ENCODE results near the gene TMEM120B. TPM values are rescaled to one million over a fixed set of nuclear protein-coding genes. Genes with fewer than 3 reads are reported as not detected.
"Not testable (repeated sequence)": the region's sequence is repeated elsewhere in the genome, so short reads cannot be mapped to it uniquely, and the experiment has no call there.

TMEM120B gene
- total and polyA plus RNA-seq, 7 donors: 11.0 to 29.7 (median 12.7) TPM

- Histone ChIP-seq H3K4me1 (peaks cover 27% of the 10 kb centered on the region), H3K4me3 (peak overlapping the region; percentile 76), H3K27ac (peak overlapping the region; percentile 94), H3K36me3 (ENCODE audit: insufficient read depth in 1 of 2, low read depth in 1 of 2) (no peaks in the 10 kb centered on the region), H3K9me3 (no peaks in the 10 kb centered on the region), H3K27me3 (ENCODE audit: insufficient read depth in 3 of 3, low read length in 2 of 3) (no peaks in the 10 kb centered on the region)
- peak; percentile 52 to 77 for DNase-seq
- no peak for TF ChIP-seq CTCF (IDR thresholded peaks at IDR 0.05)
- WGBS, 3 donors: 0 to 1% (median 0%) methylated on average over 16 of the region's 16 CpGs
- peak; percentile 76 to 81 (median 78) for ATAC-seq
- intact Hi-C loops (cut with DNase I): no loop called here
These were observed 427 bp upstream of the TMEM120B start for GRCh38 chr12:121712190-121712460.

GRCh38 chr12:121713257-121713777 is 765 bp downstream of the TMEM120B start:
- WGBS, 3 donors: 4 to 5% (median 4%) methylated on average over 14 of the region's 14 CpGs
- Histone ChIP-seq H3K36me3 (ENCODE audit: insufficient read depth in 1 of 2, low read depth in 1 of 2) (no peaks in the 10 kb centered on the region), H3K27ac (peak overlapping the region; percentile 94), H3K4me3 (peak overlapping the region; percentile 76), H3K27me3 (ENCODE audit: insufficient read depth in 3 of 3, low read length in 2 of 3) (no peaks in the 10 kb centered on the region), H3K9me3 (no peaks in the 10 kb centered on the region), H3K4me1 (peaks cover 37% of the 10 kb centered on the region)
- TF ChIP-seq CTCF (IDR thresholded peaks at IDR 0.05): no peak
- intact Hi-C loops (cut with DNase I): no loop called here
- peak; percentile 19 to 46 (median 39) for ATAC-seq
- peak; percentile 31 to 66 for DNase-seq

GRCh38 chr12:121713793-121714192 is 1.2 kb downstream of the TMEM120B start:
- 24 to 27% (median 26%) methylated on average over 6 of the region's 6 CpGs for WGBS, 3 donors
- H3K27ac ChIP-seq: peak overlapping the region; percentile 94
- ATAC-seq: peak in 3 of 4 donors; percentile 2 to 5 (median 4)
- TF ChIP-seq CTCF (IDR thresholded peaks at IDR 0.05): no peak
- intact Hi-C loops (cut with DNase I): no loop called here
- no peaks in the 10 kb centered on the region for H3K36me3 ChIP-seq (ENCODE audit: insufficient read depth in 1 of 2, low read depth in 1 of 2)
- no peak for DNase-seq
- peaks cover 38% of the 10 kb centered on the region for H3K4me1 ChIP-seq
- H3K4me3 ChIP-seq: peak overlapping the region; percentile 76
- H3K9me3 ChIP-seq: no peaks in the 10 kb centered on the region
- H3K27me3 ChIP-seq (ENCODE audit: insufficient read depth in 3 of 3, low read length in 2 of 3): no peaks in the 10 kb centered on the region

GRCh38 chr12:121715055-121715454 is 2.5 kb downstream of the TMEM120B start:
- Histone ChIP-seq H3K4me1 (peaks cover 38% of the 10 kb centered on the region), H3K27ac (peak overlapping the region; percentile 94)
- not testable (repeated sequence) for DNase-seq; H3K27me3 ChIP-seq (ENCODE audit: insufficient read depth in 3 of 3, low read length in 2 of 3); ATAC-seq; H3K9me3 ChIP-seq; H3K36me3 ChIP-seq (ENCODE audit: insufficient read depth in 1 of 2, low read depth in 1 of 2); H3K4me3 ChIP-seq
- intact Hi-C loops (cut with DNase I): loop anchor here in 1 of 2 donors (5.0 kb wide), 1 partner anchor 37 kb away; no protein-coding TSS in a partner anchor
- WGBS, 3 donors: 73 to 84% (median 82%) methylated on average over 7 of the region's 7 CpGs

GRCh38 chr12:121715862-121716435 is 3.4 kb downstream of the TMEM120B start:
- no peak for DNase-seq
- no peak for TF ChIP-seq CTCF (IDR thresholded peaks at IDR 0.05)
- Histone ChIP-seq H3K9me3 (no peaks in the 10 kb centered on the region), H3K4me1 (peaks cover 42% of the 10 kb centered on the region), H3K36me3 (ENCODE audit: insufficient read depth in 1 of 2, low read depth in 1 of 2) (no peaks in the 10 kb centered on the region), H3K27me3 (ENCODE audit: insufficient read depth in 3 of 3, low read length in 2 of 3) (no peaks in the 10 kb centered on the region), H3K27ac (peak overlapping the region; percentile 94), H3K4me3 (no peak overlapping the region)
- intact Hi-C loops (cut with DNase I): loop anchor here in 1 of 2 donors (5.0 kb wide), 1 partner anchor 36 kb away; no protein-coding TSS in a partner anchor
- ATAC-seq: no peak
- 73 to 82% (median 75%) methylated on average over 6 of the region's 6 CpGs for WGBS, 3 donors
